ENCODE measurements around the gene MYL1.

MYL1 gene

DNA sequence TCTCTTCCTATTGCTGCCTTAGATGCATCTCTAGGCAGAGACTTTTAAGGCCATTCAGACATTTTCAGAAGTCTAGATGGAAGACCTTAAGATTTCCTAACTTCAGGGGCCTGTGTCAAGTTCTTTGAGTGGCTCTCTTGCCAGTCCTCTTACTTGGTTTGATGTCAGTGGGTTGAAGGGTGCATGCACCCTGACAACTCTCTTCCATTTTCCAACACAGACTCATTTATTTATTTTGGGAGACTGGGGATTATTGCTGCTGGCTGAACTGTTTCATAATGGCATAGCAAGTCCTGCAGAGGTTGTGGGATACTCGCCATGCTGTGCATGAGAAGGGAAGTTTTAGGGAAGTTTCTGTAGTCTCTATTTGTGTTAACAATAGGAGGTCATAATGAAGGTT is 50.7 kb downstream of the MYL1 start:
- DNase-seq, result no peak

GRCh38 chr2:210263841-210264240 is 51.1 kb downstream of the MYL1 start:
- no peak for DNase-seq

GRCh38 chr2:210262036-210262435 is 52.9 kb downstream of the MYL1 start:
- no peak for DNase-seq

- no peak for DNase-seq
Observed at GRCh38 chr2:210259687-210260086, 55.3 kb downstream of the MYL1 start.

DNA sequence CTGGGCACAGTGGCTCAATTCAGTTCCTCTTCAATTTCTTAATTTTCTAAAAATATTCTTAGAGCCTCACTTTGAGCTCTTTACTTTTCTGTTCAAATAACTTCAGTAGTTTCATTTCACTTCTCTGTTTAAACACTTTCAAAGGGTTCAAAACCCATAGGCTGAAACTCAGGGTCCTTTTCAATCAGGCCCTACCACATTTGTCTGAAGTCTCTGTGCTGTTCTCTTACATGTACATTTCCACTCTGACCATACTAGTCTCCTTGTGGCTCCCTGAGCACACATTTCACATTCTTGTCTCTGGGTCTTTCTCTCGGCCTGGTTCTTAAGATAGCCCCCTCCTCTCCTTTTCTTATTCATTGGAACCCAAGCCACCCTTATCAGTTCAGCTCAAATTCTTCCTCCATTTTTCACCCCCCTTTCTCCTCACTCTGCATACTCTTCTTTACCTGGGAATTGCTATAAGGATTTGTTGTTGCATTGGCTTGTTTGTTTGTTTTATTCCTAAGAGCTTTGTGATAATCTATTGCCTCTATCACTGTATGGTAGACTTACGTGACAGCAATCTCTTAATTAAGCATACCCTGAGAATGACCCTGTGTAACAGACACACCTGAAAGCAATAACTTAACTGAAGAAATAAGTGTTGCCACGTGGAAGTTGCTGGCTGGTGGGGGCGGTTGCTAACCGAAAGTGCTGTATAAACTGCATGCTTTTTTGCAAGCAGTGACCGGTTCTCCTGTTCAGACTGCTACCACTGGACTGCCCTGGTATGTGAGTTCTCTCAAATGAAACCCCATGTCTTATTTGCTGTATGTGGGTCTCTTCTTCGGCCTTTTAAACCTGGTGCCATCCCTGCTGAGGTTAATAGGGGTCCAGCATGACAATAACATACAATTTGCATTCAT is 62.0 kb downstream of the MYL1 start:
- no peak for DNase-seq

GRCh38 chr2:210250622-210251021 is 64.4 kb downstream of the MYL1 start:
- DNase-seq, result no peak
